NCI-H2171 treated with DMSO at 0.1 percent for 48 hours (cell line): Measurements from ENCODE around the gene PCDHGB2.
A peak's percentile ranks its signal among the peaks of the same experiment; 100 is the strongest.
"Not testable (repeated sequence)": the region's sequence is repeated elsewhere in the genome, so short reads cannot be mapped to it uniquely, and the experiment has no call there.

Source experiments
- DNase-seq: peaks from one replicate; lab custom pipeline; 2025; lab: John Stamatoyannopoulos, UW

PCDHGB2 gene

GRCh38 chr5:141349917-141350619 lies 9.7 kb upstream of the PCDHGB2 start, which contains the start of gene PCDHGB1:
Gene PCDHGB1, plus strand, starts transcription at chr5:141350099. Its CDS starts 162 bp downstream, at chr5:141350261.
- DNase-seq: peak; percentile 23

- no peak for DNase-seq
These were observed 8.2 kb upstream of the PCDHGB2 start for GRCh38 chr5:141351591-141351990.

GRCh38 chr5:141354900-141355469 lies 4.8 kb upstream of the PCDHGB2 start, which contains the start of gene PCDHGA4:
Gene PCDHGA4, plus strand, starts transcription at chr5:141355021. Its CDS starts 87 bp downstream, at chr5:141355108.
- no peak for DNase-seq

DNA sequence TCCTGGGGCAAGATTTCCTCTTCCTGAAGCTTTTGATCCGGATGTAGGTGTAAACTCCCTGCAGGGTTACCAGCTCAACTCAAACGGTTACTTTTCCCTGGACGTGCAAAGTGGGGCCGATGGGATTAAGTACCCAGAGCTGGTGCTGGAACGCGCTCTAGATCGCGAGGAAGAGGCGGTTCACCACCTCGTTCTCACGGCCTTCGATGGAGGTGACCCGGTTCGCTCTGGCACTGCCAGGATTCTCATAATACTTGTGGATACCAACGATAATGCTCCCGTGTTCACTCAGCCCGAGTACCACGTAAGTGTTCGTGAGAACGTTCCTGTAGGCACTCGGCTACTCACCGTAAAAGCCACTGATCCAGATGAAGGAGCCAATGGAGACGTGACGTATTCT lies 4.2 kb upstream of the PCDHGB2 start:
- DNase-seq: no peak

DNA sequence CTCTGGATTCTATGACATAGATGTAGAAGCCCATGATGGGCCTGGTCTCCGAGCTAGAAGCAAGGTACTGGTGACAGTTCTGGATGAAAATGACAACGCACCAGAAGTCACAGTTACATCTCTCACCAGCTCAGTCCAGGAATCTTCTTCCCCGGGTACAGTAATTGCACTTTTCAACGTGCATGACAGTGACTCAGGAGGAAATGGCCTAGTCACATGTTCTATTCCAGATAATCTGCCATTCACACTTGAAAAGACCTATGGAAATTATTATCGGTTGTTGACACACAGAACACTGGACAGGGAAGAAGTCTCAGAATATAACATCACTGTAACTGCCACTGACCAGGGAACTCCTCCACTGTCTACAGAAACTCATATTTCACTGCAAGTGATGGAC lies 3.7 kb upstream of the PCDHGB2 start:
- DNase-seq: no peak

DNA sequence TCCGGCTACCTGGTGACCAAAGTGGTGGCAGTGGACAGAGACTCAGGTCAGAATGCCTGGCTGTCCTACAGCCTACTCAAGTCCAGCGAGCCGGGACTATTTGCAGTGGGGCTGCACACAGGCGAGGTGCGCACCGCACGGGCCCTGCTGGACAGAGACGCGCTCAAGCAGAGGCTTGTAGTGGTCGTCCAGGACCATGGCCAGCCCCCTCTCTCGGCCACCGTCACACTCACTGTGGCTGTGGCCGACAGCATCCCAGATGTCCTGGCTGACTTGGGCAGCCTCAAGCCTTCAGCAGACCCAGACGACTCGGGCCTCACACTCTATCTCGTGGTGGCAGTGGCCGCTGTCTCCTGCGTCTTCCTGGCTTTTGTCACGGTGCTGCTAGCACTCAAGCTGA lies 2.8 kb upstream of the PCDHGB2 start:
- no peak for DNase-seq

- no peak for DNase-seq
These were observed 891 bp downstream of the PCDHGB2 start for GRCh38 chr5:141360685-141361084.

DNA sequence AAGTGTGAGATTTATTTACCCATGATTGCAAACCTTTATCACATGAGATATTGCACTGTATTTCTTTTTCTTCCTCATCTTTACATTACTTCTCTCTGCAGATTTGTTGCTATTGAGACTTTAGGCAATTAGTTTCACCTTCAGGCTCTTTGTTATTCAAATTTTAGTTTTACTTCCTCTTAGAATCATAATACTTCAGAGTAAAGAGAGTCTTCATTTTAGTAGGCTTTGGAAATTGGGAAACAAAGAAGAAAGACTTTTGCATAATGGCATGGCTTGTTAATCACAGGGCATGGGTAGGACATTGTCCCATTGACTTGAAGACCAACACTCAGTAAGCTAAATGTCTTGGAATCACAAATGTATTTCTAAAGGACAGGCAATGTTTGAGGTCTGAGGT lies 2.9 kb downstream of the PCDHGB2 start:
- DNase-seq: no peak

- no peak for DNase-seq
These were observed 4.3 kb downstream of the PCDHGB2 start, which contains the start of gene PCDHGA5 for GRCh38 chr5:141363952-141364660. Gene PCDHGA5, plus strand, starts transcription at chr5:141364162. Its CDS starts 169 bp downstream, at chr5:141364331.

DNA sequence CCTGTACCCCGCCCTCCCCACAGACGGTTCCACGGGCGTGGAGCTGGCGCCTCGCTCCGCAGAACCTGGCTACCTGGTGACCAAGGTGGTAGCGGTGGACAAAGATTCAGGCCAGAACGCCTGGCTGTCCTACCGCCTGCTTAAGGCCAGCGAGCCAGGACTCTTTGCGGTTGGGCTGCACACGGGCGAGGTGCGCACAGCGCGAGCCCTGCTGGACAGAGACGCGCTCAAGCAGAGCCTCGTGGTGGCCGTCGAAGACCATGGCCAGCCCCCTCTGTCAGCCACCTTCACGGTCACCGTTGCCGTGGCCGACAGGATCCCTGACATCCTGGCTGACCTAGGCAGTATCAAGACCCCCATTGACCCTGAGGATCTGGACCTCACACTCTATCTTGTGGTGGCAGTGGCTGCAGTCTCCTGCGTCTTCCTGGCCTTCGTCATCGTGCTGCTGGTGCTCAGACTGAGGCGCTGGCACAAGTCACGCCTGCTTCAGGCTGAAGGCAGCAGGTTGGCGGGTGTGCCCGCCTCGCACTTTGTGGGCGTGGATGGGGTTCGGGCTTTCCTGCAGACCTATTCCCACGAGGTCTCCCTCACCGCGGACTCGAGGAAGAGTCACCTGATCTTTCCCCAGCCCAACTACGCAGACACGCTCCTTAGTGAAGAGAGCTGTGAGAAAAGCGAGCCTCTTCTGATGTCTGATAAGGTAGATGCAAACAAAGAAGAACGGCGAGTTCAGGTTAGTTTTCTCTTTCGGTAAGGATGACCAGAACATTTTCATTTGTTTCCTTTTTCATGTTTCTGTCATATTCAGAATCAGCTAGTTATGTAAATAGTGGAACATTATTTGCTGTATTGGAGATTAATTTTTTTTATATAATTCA lies 6.5 kb downstream of the PCDHGB2 start:
- no peak for DNase-seq

DNA sequence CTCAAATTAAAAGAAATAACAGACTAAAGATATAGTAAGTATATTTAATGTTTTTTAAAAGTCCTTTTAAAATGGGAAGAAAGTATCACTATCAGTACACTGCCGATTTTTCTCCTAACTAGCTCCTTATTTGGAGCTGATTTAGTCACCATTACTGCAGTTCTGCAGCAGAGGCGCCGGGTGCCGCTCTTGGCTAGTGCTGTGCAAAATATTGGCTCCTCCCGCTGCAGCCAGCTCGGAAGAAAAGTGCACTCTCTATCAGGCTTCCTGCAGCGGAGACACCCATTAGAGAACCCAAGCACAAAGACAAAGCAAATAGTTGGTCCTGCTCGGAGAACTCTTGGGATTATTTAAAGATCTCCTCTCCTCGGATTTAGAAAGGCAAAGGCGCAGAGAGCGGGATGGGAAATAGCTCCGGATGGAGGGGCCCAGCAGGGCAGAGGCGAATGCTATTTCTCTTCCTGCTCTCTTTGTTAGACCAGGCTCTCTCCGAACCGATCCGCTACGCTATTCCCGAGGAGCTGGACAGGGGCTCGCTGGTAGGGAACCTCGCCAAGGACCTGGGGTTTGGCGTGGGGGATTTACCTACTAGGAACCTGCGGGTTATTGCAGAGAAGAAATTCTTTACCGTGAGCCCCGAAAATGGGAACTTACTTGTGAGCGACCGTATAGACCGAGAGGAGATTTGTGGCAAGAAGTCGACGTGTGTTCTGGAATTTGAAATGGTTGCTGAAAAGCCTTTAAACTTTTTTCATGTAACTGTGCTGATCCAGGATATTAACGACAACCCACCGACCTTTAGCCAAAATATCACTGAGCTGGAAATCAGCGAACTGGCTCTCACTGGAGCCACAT lies 10.4 kb downstream of the PCDHGB2 start, which contains the start of gene PCDHGB3:
TSS of gene PCDHGB3 (plus strand) at position 249 of the 855 bp plus-strand sequence. CDS start at position 402, 153 bp downstream.
- DNase-seq: no peak

DNA sequence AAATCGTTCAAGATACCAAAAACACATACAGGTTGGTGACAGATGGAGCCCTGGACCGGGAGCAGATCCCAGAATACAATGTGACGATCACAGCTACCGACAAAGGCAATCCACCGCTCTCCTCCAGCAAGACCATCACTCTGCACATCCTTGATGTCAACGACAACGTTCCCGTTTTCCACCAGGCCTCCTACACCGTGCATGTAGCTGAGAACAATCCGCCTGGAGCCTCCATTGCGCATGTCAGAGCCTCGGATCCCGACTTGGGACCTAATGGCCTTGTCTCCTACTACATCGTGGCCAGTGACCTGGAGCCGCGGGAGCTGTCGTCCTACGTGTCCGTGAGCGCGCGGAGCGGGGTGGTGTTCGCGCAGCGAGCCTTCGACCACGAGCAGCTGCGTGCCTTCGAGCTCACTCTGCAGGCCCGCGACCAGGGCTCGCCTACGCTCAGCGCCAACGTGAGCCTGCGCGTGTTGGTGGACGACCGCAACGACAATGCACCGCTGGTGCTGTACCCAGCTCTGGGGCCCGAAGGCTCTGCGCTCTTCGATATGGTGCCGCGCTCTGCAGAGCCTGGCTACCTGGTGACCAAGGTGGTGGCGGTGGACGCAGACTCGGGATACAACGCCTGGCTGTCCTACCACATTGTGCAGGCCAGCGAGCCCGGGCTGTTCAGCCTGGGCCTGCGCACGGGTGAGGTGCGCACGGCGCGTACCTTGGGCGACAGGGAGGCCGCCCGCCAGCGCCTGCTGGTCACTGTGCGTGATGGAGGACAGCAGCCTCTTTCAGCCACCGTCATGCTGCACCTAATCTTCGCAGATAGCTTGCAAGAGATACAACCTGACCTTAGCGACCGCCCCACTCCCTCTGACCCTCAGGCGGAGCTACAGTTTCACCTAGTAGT lies 12.0 kb downstream of the PCDHGB2 start:
- no peak for DNase-seq

GRCh38 chr5:141373673-141374317 lies 14.0 kb downstream of the PCDHGB2 start, which contains the start of gene PCDHGA6:
Gene PCDHGA6, plus strand, starts transcription at chr5:141373891. Its CDS starts 193 bp downstream, at chr5:141374084.
- no peak for DNase-seq

GRCh38 chr5:141374627-141375026 lies 14.8 kb downstream of the PCDHGB2 start:
- DNase-seq: no peak

DNA sequence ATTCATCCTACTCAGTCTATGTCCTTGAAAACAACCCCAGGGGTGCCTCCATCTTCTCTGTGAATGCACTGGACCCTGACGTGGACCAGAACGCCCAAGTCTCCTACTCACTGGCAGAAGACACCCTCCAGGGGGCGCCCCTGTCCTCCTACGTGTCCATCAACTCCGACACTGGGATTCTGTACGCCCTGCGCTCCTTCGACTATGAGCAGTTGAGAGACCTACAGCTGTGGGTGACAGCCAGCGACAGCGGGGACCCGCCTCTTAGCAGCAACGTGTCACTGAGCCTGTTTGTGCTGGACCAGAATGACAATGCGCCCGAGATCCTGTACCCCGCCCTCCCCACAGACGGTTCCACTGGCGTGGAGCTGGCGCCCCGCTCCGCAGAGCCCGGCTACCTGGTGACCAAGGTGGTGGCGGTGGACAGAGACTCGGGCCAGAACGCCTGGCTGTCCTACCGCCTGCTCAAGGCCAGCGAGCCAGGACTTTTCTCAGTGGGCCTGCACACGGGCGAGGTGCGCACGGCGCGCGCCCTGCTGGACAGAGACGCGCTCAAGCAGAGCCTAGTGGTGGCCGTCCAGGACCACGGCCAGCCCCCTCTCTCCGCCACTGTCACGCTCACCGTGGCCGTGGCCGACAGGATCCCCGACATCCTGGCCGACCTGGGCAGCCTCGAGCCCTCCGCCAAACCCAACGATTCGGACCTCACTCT lies 15.8 kb downstream of the PCDHGB2 start:
- DNase-seq: not testable (repeated sequence)

- no peak for DNase-seq
These were observed 22.9 kb downstream of the PCDHGB2 start, which contains the start of gene PCDHGA7 for GRCh38 chr5:141382469-141383294. Gene PCDHGA7, plus strand, starts transcription at chr5:141382742. Its CDS starts 158 bp downstream, at chr5:141382900.

GRCh38 chr5:141383345-141383744 lies 23.6 kb downstream of the PCDHGB2 start:
- DNase-seq: no peak
